Esophagus squamous epithelium (tissue), 5 donors: ENCODE data around the gene KCTD1. TPM values are rescaled to one million over a fixed set of nuclear protein-coding genes. Genes with fewer than 3 reads are reported as not detected.

ENCODE experiments used
- DNase-seq: peaks from one replicate; lab custom pipeline; 2025; lab: John Stamatoyannopoulos, UW
- H3K27ac ChIP-seq, 4 donors: fragments of 200-600 bp; sonication (generic); one replicate each; pipeline ENCODE4 v1.5.1; 2016 to 2019; ENCODE audit warnings: mild to moderate bottlenecking in 1 of 4
- H3K27me3 ChIP-seq, 4 donors: fragments of 200-600 bp; sonication (generic); 1 replicate in 3 of 4; 2 replicates in 1 of 4; pipeline versions ENCODE4 v1.5.1 to v1.6.0; 2017 to 2021; ENCODE audit warnings: antibody characterized with exemption in 1 of 4
- H3K36me3 ChIP-seq, 3 donors: fragments of 200-600 bp; sonication (generic); one replicate each; pipeline ENCODE4 v1.5.1; 2016 to 2019
- H3K4me1 ChIP-seq, 3 donors: fragments of 200-600 bp; sonication (generic); one replicate each; pipeline ENCODE4 v1.5.1; 2017 to 2019
- H3K4me3 ChIP-seq, 4 donors: fragments of 200-600 bp; sonication (generic); 1 replicate in 3 of 4; 2 replicates in 1 of 4; pipeline ENCODE4 v1.5.1; 2016 to 2019; ENCODE audit warnings: mild to moderate bottlenecking in 2 of 4, moderate library complexity in 1 of 4
- H3K9me3 ChIP-seq, 3 donors: fragments of 200-600 bp; sonication (generic); one replicate each; pipeline ENCODE4 v1.5.1; 2016 to 2019
- CTCF ChIP-seq, 6 experiments: fragments of 450-650 bp in 4 of 6; fragments of 200-600 bp in 2 of 6; sonication (generic) in 2 of 6; IDR thresholded peaks; one replicate each; pipeline ENCODE4 v1.5.1; 2016 to 2019; ENCODE audit warnings: antibody characterized with exemption in 6 of 6, mild to moderate bottlenecking in 4 of 6, moderate library complexity in 4 of 6
- POLR2A ChIP-seq, 4 donors: fragments of 450-650 bp; IDR thresholded peaks; one replicate each; pipeline ENCODE4 v1.6.1; 2017; ENCODE audit warnings: antibody characterized with exemption in 4 of 4, mild to moderate bottlenecking in 4 of 4, moderate library complexity in 3 of 4
- WGBS, 2 donors: methylation state at CpG; one replicate each; pipeline ENCODE4 v1.1.5; 2018; 5-methylcytosine and 5-hydroxymethylcytosine counted together
- intact Hi-C: fragments of 100-400 bp; cut with DNase I; formaldehyde crosslinking; loops from one replicate; pipeline ENCODE4 v1.15.0; 2022
- total RNA-seq, 4 donors: library from RNA; depleted of rRNA; stranded (reverse); fragments of >200 nt; gene quantifications; one replicate each; pipeline ENCODE4 v1.1.0, GENCODE V29; 2016
- donor health status: DM: yes; HTN: yes; CAD: no.

KCTD1 gene
- total RNA-seq, 4 donors from 2014 or later: 46.0 to 67.1 (median 56.6) TPM

GRCh38 chr18:26549263-26550094 is 1.1 kb upstream of the KCTD1 start:
- peak overlapping the region; percentile 75 to 93 (median 82) for H3K4me3 ChIP-seq
- DNase-seq: no peak
- peak in 1 of 4 donors; percentile 14 for TF ChIP-seq POLR2A (IDR thresholded peaks at IDR 0.05)
- TF ChIP-seq CTCF (IDR thresholded peaks at IDR 0.05): peak in 1 of 6 experiments; percentile 2
- WGBS, 2 donors: 2% methylated on average over 15 of the region's 71 CpGs; no CpG with 5 or more reads in 1 of the 2 donors
- no peaks in the 10 kb centered on the region for H3K9me3 ChIP-seq
- no peaks in the 10 kb centered on the region for H3K36me3 ChIP-seq
- H3K27ac ChIP-seq: peak overlapping the region; percentile 87 to 97 (median 95)
- H3K4me1 ChIP-seq: peaks cover 38 to 67% (median 41%) of the 10 kb centered on the region in 3 donors
- H3K27me3 ChIP-seq: peaks cover 0 to 47% (median 2%) of the 10 kb centered on the region in 4 donors
- intact Hi-C loops: no loop called here

DNA sequence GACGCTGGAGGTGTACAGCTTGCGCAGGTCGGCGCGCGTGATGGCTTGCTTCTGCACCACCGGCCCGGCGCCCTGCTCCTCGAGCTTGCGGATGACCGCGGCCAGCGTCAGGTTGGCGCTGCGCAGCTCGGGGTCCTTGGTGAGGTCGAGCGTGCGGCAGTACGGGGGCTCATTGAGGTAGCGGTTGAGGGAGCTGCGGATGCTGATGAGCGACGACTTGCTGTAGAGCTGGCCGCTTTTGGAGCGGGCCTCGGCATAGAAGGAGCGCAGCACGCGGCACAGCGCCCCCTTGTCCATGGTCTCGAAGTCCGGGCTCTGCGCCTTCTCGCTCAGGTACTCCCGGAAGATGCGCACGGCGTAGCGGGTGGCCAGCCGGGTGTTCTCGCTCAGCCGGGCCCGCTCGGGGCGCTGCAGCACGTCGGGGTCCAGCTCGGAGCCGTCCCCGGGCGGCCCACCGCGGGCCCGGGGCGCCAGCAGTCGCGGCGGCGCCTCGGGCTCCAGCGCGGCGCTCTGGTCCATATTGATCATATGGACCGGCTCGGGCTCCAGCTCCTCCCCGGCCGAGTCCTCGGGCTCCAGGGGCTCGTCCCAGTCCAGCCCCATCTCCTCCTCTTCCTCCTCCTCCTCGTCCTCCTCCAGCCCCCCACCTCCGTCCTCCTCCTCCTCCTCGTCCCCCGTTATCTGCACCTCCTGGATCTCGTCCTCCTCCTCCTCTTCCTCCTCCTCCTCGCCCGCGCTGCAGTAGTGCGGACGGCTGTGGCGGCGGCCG is 523 bp downstream of the KCTD1 start:
- Histone ChIP-seq H3K4me3 (peak overlapping the region; percentile 75 to 93 (median 82)), H3K27ac (peak overlapping the region; percentile 87 to 97 (median 95)), H3K9me3 (no peaks in the 10 kb centered on the region), H3K4me1 (peaks cover 41 to 83% (median 49%) of the 10 kb centered on the region in 3 donors), H3K36me3 (no peaks in the 10 kb centered on the region), H3K27me3 (peaks cover 0 to 40% (median 2%) of the 10 kb centered on the region in 4 donors)
- WGBS, 2 donors: 1 to 3% methylated on average over 21 to 31 of the region's 84 CpGs
- peak; percentile 3 for DNase-seq
- TF ChIP-seq POLR2A (IDR thresholded peaks at IDR 0.05) (no peak), CTCF (IDR thresholded peaks at IDR 0.05) (peak in 3 of 6 experiments; percentile 29 to 51 (median 41))
- intact Hi-C loops: no loop called here

DNA sequence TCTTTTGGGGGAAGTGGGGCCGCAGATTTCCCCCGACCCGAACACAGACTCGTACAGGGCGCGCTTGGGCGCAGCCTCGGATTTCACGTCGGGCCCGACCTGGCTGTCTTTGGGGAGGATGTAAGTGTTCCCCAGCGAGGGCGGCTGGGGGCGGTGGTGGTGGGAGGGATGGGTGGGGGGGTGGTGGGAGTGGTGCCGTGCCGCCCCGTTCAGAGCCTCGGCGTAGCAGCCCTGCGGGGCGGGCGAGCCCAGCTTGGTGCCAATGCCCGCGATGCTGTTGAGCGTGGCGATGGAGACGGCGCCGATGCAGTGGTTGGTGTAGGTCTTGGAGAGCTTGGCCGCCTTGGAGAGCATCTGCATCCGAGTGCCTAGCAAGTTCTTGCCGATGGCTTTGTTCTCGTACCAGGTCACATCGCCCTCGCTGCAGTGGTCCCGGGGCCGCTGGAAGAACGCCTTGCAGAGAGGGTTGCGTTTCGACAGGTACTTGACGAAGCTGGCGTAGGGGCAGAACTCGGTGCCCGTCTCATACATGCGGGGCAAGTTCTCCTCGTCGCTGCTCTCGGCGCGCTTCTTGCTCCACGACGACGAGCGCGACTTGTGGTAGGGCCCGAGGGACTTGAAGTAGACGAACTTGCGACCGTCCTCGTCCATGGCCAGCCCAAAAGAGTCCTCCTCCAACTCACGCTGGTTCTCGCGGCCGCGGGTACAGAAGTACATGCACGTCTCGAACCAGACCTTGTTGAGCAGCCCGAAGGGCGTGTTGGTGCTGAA is 1.3 kb downstream of the KCTD1 start:
- Histone ChIP-seq H3K4me3 (peak overlapping the region; percentile 75 to 93 (median 82)), H3K4me1 (peaks cover 41 to 91% (median 49%) of the 10 kb centered on the region in 3 donors), H3K27ac (peak overlapping the region; percentile 28 to 97 (median 95)), H3K9me3 (no peaks in the 10 kb centered on the region), H3K27me3 (peaks cover 0 to 33% (median 2%) of the 10 kb centered on the region in 4 donors), H3K36me3 (no peaks in the 10 kb centered on the region)
- intact Hi-C loops: no loop called here
- 19 to 65% methylated on average over 4 to 14 of the region's 69 CpGs for WGBS, 2 donors
- no peak for DNase-seq
- TF ChIP-seq CTCF (IDR thresholded peaks at IDR 0.05) (no peak), POLR2A (IDR thresholded peaks at IDR 0.05) (no peak)

- Histone ChIP-seq H3K4me1 (peaks cover 40 to 93% (median 49%) of the 10 kb centered on the region in 3 donors), H3K4me3 (peak overlapping the region; percentile 75 to 93 (median 82)), H3K36me3 (no peaks in the 10 kb centered on the region), H3K27ac (peak overlapping the region; percentile 28 to 97 (median 95)), H3K27me3 (peaks cover 0 to 25% (median 2%) of the 10 kb centered on the region in 4 donors), H3K9me3 (no peaks in the 10 kb centered on the region)
- intact Hi-C loops: no loop called here
- 40 to 50% methylated on average over 13 to 16 of the region's 16 CpGs for WGBS, 2 donors
- no peak for DNase-seq
- TF ChIP-seq POLR2A (IDR thresholded peaks at IDR 0.05) (no peak), CTCF (IDR thresholded peaks at IDR 0.05) (no peak)
These were observed 2.0 kb downstream of the KCTD1 start for GRCh38 chr18:26546170-26546874.
